GM18508 (cell line): ENCODE results near the gene PLCB4.
A peak's percentile ranks its signal among the peaks of the same experiment; 100 is the strongest.

ENCODE experiments used
- ATAC-seq: cut with Tn5 transposase; IDR thresholded peaks from one replicate; pipeline ENCODE4 v1.9.1; 2021; ENCODE audit warnings: moderate number of reproducible peaks; ENCODE audit not compliant: insufficient read depth, unreplicated experiment

The PLCB4 gene

DNA sequence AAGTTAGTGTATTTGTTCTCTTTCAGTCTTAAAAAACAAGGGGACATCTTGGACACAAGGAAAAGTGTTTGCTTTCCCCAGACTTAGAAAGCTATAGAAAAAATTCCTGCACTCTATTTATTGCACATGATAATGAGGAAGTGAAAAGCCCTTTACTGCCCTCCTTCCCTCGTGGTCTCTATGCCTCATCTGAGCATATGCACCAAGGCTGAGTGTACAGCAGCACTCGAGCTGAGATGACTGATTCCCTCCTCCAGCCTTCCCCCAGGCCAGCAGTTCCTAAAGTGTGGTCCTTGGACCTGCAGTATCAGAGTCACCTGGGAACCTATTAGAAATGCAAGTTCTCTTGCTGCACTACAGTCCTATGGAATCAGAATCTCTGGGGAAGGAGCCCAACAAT, 431.2 kb downstream of the PLCB4 start:
- peak; percentile 75 for ATAC-seq

DNA sequence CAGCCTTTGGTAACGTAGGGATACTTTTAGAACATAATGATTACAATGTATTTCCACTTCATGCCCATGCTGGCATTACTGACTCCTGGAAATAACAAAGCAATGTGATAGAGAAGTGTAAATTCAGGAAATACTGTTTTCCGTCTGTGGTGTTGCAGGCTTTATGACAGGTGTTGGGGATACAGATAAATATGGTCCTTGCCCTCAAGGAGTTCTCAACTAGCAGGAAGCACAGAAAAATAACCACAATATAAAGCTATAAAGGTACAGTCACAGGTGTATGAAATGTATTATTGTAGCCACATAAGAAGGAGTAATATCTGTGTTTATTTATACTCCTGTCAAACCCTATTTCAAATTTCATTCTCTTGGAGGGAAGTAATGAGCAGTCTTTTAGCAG, 432.6 kb downstream of the PLCB4 start:
- ATAC-seq, result no peak

DNA sequence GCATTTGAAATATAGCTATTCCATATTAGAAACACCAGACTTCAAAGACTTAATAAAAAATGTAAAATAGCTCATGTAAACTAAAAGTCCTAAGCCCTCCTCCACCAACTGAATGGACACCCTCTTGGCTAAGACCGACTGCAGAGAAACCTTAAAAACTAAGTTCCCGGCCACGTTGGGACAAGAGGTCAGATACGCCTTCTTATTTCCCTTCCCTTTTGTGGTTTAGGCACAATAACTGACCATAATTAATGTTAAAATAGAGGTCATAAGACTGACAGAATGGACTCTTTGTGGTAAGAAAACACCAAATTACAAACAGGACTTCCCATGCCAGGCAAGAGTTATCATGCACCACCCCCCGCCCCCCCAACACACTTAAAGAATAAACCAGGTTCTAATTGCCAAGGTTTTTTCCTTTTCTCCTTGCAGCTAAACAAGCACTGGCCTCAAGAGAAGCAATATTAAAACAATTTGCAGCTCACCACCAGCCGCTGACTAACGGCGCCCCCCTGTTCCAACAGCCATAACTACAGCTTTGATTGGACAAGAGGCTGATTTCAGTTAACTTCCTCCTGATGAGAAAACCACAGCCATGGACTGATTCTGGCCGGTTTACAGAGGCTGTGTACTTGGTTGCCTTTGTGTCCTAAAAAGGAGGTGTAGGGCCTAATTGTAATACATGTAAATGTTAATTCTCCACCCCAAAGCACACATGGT, 434.8 kb downstream of the PLCB4 start:
- ATAC-seq, result no peak

DNA sequence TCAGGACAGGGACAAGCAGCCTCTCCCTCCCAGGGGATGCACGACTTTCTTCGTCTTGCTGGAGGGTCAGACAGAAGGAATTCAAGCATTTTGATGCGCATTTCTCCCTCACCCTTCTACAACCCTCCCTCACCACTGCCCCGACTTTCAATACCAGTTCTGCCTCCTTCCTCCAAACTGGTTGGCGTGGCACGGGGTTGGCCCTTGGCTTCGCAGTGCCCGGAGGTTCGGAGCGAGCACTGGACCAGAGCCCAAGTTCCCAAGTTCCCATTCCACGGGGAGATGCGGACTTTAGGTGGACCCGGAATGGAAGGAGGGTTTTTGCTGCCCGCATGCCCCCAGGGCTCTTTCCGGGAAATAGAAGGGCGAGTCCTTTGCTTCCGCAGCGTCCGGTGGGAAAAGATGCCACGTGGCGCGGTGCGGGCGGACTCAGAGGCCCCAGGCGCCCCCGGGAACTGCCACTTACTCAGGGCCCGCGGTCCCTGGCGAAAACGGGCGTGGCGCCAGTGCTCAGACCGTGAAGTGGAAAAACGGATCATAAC, 437.5 kb downstream of the PLCB4 start:
- no peak for ATAC-seq

DNA sequence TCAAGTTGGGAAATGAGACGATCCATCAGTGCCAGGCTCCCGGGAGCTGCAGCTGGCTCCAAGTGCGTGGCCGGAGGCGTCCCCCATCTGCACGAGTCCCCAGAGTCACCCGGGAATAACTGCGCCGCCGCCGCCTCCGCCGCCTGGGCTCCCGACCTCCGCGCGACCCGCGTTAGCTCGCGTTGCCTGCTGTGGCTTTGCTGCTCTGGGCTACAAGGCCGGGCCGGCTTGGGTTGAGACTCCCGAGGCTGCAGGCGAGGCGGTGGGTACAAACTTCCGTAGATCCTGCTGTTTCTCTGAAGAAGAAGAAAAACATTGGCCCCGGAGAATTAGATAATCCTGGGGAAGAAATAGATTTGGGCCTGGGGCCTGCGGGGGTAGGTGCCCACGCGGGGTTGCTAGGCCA, 438.1 kb downstream of the PLCB4 start:
- ATAC-seq, result no peak

DNA sequence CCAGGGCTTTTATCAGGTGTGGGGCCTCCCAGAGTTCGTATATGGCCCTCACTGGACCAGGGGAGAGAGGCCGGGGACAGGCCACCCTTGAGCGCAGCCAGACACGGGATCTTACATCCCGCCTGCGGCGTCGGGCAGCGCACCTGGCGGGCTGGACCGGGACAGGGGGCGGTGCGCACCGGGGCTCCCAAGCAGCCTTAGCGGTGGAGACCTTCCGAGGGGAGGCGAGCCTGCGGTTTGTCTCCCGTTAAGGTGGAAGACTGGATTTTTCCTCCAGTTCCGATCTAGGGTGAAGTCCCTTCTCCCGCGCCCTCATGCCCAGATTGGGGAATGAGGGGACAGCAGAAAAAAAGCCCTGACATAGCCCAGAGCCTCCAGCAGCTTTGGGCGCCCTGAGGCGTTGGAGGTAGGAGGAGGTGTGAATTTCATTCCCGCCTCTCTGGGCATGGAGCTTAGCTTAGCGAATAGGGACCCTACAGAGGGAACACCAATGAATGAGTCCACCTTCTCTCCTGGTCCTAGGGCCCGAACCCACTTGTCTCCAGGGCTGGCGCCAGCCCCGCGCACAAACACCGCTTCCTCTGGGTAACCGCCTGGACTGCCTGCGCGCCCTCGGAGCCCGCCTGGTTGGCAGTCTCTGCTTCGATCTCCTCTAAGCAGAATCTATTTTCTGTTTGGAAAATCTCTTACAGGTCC, 438.8 kb downstream of the PLCB4 start:
- ATAC-seq, result no peak

DNA sequence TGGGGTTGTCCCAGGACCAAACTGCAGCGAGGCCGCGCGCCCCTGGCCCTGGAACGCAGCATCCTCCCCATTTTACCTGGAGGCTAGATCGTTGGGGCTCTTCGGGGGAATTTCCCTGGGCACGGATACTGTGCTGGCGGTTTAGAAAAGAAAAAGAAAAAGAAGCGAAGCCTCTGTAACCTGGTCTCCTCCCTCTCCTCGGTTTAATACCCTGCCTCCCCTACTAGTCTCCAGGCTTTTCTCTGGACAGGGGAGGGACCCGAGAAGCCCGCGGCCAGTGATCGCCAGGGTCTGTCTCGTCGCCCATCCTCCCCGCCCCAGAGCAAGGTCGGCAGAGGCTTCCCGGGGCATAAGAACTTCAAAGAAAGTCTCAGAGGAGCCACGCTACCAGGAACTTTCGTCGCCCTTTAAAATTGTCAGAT, 439.4 kb downstream of the PLCB4 start:
- no peak for ATAC-seq

DNA sequence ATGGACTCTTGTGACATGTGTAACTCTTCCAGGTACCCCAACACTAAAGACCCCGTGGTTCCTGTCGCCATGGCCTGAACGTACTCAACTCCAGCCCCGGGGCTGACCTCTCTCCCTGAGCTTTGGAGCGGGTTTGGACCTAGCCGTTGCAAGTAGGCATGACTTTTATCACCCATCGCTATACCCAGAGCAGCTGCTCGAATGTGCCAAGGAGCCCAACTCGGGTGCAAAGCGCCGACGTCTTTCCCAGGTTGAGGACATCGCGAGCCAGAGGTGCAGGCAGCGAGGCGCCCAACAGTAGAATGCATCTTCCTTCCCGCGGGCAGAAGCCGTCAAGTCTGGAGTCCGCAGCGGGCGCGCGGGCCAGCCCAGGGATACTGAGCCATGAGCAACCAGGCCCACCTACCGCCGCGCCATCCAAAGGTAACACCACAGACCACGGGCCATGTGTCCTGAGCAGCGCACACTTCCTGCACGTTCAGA, 439.9 kb downstream of the PLCB4 start:
- ATAC-seq, result no peak

DNA sequence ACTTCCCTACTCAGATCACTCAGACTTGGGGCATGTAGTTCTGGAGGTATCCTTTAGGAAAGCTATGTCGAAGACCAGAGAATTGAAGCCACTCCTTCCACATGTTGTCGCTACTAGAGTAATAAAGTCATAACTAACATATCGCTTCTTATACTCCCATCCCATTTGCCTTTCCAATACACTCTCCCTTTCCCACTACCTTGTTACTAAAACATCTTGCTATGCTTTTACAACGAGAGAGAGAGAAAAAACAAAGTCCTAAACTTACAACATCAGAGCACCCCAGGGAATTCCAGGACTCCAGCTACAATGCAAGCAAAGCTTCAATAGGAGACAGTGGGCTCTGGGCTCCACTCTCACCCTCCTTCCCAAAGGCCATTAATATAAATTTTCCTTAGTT, 440.4 kb downstream of the PLCB4 start:
- ATAC-seq, result no peak

DNA sequence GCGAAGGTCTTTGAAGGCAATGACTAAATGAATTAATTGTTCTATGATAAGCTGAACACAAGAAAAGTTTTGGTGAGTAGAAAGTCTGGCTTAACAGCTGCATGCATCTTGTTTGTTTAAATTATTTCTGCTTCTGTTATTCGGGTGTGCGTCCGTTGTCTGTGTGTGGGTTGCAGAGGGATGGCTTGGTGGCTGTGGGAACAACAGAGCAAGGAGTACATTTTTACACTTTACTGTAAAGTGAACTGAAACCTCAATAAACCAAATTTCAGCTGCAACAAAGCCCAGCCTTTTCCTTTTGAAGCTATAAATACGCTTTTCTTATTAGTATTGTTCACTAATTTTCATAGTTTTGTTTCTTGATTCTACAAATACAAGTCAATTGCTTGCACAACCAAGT, 442.0 kb downstream of the PLCB4 start:
- ATAC-seq, result peak; percentile 42

DNA sequence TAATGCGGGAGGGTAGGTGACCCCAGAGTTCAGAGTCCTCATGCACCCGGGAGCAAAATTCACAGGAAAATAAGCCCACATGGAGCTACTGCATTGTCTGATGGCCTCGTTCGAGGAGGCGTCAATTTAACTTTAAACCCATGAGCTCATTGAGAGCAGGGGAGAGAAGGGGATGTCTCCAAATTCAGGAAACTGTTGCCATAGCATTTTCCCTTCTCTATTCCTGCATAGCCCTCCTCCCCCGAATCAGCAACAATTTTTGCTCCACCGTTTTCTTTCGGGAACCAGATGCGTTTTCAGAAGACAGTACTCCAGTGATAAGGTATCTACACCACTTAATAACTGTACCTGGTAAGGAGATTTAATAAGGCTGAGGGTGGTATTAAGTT, 445.2 kb downstream of the PLCB4 start:
- ATAC-seq, result no peak

DNA sequence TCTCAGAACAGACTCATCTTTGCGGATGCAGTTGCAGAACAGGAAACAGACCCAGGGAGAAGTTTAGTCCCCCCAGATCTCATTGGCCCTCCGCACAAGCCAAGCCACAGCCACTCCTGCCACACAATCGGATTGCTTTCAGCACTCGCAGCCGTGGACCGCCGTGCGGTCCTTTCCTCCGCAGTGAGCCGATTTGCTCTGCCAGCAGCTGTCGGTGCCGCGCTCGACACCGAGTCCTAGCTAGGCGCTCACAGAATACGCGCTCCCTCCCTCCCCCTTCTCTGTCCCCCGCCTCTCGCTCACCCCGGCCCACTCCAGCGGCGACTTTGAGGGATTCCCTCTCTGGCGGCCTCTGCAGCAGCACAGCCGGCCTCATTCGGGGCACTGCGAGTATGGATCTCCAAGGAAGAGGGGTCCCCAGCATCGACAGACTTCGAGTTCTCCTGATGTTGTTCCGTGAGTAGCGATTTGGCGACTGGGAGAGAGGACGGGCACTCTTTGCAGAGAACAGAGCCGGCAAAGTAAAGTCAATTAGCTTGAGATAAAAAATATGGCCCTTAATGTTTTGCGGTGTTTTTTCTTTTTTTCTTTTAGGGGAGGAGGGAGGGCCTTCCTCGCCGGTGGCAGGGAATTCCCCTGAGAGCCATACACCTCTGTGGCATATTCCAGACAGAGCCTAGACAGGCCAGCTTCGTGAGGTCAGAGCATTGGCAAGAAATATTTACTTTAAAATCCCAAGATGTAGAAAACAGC, 445.8 kb downstream of the PLCB4 start, which contains the start of gene LAMP5:
Gene LAMP5, plus strand, starts transcription at position 130 of the 753 bp plus-strand sequence. Its CDS starts 263 bp downstream, at position 393.
- ATAC-seq, result no peak

DNA sequence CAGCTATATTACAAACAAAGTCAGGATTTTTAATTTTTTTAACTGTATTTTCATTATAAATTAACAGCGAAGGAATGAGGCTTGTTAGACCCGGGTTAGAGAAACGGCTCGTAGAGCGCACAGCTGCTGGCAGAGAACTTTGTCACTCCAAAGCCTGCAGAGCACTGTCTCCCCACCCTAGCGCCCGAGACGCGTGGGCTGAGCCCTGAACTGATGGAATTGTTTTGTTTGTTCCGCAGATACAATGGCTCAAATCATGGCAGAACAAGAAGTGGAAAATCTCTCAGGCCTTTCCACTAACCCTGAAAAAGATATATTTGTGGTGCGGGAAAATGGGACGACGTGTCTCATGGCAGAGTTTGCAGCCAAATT, 446.3 kb downstream of the PLCB4 start:
- ATAC-seq, result no peak

DNA sequence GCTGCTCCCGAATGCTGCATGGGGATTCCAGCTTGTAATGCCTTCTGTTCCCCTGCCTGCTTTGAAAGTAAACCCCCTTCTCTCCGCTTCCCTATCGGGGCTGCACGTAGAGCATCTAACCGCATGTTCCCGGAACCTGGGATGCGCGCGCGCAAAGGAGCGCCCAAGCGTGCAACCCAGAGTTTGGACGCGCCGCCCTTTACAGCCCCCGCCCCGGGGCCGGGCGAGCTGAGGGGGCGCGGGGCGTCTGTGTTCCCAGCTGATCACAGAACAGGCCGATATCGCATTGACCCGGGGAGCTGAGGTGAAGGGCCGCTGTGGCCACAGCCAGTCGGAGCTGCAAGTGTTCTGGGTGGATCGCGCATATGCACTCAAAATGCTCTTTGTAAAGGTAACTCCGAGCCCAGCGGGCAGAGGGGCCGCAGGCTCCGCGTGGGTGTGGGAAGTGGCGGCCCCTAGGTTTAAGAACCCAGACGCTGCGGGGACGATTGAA, 446.9 kb downstream of the PLCB4 start:
- no peak for ATAC-seq

DNA sequence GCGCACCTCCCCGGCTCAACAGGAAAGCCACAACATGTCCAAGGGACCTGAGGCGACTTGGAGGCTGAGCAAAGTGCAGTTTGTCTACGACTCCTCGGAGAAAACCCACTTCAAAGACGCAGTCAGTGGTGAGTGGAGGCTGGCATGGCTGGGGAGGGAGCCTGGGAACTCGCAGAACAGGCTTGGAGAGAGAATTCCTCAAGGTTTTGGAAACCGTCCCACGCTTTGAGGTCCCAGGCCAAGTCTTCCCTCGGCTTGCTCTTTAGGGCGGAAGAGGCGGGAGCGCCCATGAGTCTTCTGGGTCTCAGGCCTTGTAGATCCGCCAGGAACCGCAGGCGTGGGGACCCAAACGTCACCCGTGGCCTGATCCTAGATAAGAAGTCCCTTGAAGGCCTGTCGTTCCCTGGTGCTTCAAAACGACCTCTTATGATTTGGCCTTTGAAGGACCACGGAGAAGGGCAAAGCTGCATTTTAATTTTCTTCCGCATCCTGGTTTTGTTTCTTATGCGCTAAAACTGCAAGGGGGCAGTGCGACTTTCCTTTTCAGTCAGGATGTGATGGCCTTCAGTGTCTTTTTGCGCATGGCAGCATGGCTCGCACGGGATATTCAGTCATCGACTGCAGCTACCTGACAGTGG, 447.5 kb downstream of the PLCB4 start:
- no peak for ATAC-seq

DNA sequence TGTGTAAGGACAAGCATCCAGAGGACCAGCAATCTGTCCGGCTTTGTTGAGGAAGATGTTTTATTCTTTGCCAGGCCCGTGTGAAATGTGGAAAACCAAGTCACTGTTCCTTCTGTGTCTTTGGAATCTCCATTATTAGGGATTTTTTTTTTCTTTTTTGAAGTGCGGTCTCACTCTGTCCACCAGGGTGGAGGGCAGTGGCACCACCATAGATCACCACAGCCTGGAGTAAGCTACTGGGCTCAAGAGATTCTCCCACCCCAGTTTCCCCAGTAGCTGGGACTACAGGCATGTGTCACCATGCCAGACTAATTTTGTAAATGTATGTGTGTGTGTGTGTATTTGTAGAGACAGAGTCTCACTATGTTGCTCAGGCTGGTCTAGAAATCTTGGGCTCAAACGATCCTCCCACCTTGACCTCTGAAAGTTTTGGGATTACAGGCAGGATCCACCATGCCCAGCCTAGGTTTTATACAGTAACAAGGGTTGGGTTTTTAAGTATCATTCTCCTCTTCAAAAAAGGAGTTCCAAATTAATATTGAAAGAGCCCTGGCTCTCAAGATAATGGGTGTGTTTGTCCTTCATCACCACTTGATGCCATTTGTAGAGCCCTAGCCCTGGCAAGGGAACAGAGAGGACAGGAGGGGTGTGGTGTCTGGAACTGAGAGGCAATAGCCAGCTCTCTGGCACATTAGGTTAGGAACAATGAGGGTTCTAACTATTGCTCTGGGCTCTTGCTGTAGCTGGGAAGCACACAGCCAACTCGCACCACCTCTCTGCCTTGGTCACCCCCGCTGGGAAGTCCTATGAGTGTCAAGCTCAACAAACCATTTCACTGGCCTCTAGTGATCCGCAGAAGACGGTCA, 448.6 kb downstream of the PLCB4 start:
- ATAC-seq, result no peak

DNA sequence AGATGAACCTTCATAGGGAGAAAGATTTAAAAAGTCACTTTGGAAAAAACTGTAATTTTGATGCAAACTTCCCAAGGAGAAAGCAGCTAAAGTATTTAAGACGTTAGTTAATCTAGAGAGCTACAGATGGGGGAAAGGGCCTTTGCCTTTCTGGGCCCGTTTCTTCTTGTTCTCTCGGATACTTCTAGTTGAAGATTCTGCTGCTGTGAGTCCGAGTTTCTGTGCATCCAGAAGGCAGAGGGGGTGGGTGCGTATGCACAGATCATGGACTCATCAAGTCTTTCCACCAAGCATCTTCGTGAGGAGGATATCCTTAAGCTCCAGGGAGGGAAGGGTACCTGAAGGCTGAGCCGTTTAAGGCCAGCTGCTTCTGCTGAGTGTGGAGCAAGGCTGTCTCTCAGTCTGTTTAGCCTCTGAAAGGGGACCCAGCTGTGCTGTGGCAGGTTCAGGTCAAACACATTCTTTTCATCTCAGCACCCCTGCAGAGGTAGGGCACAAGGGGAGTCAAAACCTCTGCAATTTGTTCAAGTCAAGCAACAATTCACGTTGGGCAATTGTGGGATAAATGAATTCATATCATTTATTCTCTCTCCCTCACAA, 449.8 kb downstream of the PLCB4 start:
- no peak for ATAC-seq

DNA sequence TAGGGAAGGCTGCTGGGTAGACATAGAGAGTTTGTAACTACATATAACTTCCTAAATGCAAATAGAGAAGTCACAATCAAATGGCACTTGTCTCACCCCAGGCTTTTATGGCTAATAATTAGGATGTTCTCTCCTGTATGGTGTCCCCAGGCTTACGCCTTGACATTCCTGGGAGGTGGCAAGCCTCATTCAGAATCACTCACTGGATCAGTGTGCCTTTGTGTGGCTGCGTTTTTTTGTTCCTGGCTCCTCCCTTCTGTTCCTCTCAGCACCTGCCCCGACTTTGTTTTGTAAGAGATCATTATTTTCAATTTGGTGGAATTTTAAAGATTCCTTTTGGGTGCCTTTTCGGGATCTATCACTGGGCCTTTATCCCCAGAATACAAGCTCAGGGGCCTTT, 451.2 kb downstream of the PLCB4 start:
- no peak for ATAC-seq

DNA sequence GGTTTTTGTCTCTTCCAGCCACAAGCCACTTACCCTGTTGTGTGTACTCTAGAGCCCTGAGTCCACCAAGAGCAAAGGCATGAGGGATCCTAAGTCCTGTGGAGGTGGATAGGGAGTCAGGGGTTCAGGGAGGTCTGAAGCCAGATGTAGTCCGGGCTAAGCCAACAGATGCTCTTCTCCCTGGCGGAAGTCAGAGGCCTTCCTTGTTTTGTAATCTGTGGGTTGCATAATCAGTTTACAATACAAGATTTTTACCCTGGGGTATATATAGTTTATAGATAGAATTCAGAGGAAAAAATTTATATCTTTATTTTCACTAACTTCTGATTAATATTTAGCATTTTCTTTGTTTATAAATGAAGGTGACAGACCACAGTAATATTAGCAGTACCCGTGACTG, 454.7 kb downstream of the PLCB4 start:
- no peak for ATAC-seq
